OCI-LY7 (cell line): ENCODE data around the gene PAPLN.

Source experiments
- EZH2phosphoT487 ChIP-seq: fragments of 200-600 bp; sonication (generic); IDR thresholded peaks from 2 replicates; pipeline ENCODE4 v1.6.1; 2018; ENCODE audit warnings: low read depth, borderline replicate concordance, mild to moderate bottlenecking, mixed run types, antibody characterized with exemption, low read length, moderate library complexity, mixed read lengths
- TF ChIP-seq, protein P1 (sequence below): fragments of 200-600 bp; sonication (generic); conservative IDR thresholded peaks from 2 replicates; pipeline ENCODE4 v1.5.1; 2014; ENCODE audit warnings: mild to moderate bottlenecking, antibody characterized with exemption, low read length, moderate library complexity, mixed read lengths

GRCh38 chr14:73311708-73312030 is 74.4 kb downstream of the PAPLN start:
- TF ChIP-seq, protein P1, sequence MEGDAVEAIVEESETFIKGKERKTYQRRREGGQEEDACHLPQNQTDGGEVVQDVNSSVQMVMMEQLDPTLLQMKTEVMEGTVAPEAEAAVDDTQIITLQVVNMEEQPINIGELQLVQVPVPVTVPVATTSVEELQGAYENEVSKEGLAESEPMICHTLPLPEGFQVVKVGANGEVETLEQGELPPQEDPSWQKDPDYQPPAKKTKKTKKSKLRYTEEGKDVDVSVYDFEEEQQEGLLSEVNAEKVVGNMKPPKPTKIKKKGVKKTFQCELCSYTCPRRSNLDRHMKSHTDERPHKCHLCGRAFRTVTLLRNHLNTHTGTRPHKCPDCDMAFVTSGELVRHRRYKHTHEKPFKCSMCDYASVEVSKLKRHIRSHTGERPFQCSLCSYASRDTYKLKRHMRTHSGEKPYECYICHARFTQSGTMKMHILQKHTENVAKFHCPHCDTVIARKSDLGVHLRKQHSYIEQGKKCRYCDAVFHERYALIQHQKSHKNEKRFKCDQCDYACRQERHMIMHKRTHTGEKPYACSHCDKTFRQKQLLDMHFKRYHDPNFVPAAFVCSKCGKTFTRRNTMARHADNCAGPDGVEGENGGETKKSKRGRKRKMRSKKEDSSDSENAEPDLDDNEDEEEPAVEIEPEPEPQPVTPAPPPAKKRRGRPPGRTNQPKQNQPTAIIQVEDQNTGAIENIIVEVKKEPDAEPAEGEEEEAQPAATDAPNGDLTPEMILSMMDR: no peak
- no peak for TF ChIP-seq EZH2phosphoT487
